AG09319 (cell line): Measurements from ENCODE around the gene R3HCC1L.

Source experiments
- DNase-seq: peaks from one replicate; pipeline ENCODE4 v3.0.0-alpha.2; 2010; ENCODE audit warnings: low read depth; ENCODE audit errors: extremely low read depth
- TF ChIP-seq, protein P1 (sequence below): IDR thresholded peaks from 2 replicates; pipeline ENCODE4 v1.5.1; 2011; ENCODE audit warnings: low read depth, mild to moderate bottlenecking, inconsistent platforms, low read length, moderate library complexity

Gene R3HCC1L

DNA sequence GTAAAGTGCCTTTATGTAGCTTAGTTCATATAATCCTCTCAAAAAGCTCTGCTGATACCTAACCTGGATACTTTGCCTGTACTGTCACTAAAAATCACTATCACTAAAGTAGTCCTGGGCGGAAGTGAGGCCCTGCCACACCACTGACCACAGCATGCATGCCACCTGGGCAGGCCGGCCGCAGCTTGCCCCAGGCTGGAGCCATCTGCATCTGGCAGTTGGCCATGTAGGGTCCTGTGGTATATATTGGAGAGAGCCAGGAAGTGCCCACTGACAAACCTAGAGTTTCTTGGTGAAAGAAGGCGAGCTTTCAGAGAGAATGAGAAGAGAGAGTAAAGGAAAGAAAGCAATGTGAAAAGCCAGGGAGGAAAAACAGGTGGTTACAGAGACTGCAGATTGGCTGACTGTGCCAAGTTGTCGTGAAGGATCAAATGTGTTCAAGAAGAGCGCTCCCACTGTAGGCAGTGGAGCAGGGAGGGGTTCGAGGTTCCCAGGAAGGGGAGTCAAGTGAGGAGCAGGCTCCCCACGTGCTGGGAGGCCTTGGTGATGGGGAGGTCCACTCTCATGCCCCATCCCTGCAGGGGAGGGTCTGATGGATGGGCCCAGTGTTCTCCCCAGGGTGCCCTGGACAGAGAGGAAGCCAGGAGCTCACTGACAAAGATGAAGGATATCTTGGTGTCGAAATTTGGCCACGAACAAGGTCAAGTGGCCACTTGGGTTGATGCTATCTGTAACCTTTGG is 119.9 kb downstream of the R3HCC1L start:
- TF ChIP-seq, protein P1, sequence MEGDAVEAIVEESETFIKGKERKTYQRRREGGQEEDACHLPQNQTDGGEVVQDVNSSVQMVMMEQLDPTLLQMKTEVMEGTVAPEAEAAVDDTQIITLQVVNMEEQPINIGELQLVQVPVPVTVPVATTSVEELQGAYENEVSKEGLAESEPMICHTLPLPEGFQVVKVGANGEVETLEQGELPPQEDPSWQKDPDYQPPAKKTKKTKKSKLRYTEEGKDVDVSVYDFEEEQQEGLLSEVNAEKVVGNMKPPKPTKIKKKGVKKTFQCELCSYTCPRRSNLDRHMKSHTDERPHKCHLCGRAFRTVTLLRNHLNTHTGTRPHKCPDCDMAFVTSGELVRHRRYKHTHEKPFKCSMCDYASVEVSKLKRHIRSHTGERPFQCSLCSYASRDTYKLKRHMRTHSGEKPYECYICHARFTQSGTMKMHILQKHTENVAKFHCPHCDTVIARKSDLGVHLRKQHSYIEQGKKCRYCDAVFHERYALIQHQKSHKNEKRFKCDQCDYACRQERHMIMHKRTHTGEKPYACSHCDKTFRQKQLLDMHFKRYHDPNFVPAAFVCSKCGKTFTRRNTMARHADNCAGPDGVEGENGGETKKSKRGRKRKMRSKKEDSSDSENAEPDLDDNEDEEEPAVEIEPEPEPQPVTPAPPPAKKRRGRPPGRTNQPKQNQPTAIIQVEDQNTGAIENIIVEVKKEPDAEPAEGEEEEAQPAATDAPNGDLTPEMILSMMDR: no peak
- DNase-seq: no peak

DNA sequence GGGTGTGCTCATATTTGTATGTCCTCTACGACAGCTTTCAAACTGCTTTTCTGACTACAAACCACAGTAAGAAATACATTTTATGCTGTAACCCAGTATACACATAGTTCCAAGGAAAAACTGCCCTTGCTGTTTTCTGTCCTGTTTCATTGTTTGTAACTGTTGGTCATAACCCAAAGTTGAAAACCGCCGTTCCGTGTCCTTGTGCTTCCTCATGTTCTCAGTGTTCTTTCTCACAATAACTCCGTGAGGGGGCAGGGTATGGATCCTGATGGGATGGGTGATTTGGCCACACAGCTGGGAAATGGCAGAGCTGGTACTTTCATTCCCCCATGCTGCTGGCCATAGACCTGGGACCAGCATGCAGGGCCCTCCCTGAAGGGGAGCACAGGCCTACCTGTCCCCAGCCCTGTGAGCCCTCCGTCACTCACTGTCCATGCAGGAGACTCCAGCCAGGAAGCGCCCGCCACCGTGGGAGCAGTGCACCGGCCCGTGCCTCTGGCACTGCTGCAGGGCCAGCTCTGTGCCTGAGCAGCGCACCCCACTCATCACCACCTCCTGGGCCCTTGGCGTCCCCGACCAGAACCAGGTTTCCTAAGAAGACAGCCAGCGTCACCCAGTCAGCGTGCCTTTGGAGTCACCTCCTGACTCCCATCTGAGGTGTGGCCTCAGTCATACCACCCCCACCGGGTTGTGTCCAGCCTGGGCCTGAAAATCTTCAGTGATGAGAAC is 120.9 kb downstream of the R3HCC1L start:
- DNase-seq: no peak
- TF ChIP-seq, protein P1: no peak

DNA sequence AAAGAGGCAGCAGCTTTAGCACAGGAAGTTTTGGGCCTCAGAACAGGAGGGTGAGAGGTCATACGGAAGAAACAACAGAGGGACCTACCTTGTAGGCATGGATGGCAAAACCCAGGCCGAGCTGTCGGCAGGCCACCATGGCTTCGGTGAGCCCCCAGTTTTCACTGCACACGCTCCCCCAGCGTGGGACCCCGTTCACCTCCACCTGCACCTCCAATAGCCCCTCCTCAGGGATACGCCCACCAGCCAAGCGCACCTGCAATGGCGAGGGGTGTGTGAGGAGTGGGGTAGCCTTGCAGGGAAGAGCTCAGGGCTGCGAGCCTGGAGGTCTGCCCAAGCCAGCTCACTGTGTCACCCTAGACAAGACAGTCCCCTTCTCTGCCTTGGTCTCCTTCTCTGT is 122.2 kb downstream of the R3HCC1L start:
- TF ChIP-seq, protein P1: no peak
- no peak for DNase-seq

DNA sequence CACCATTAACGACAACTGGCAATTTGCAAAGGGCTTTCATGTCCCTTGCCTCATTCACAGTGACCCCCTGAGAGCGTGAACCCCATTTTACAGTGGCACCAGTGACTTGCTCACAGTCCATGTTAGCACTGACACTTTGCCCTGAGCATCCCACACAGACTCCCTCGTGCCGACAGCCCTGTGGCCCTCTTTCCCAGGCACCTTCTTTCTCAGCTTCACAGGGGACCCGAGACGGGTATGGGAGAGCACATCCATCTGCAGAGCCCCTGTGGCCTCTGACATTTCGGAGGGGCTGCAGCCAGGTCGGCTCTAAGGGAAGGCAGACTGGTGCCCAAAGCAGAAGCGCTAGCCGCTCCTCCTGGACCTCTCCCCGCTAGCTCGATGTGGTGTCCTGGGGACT is 122.7 kb downstream of the R3HCC1L start:
- DNase-seq: no peak
- TF ChIP-seq, protein P1: no peak

DNA sequence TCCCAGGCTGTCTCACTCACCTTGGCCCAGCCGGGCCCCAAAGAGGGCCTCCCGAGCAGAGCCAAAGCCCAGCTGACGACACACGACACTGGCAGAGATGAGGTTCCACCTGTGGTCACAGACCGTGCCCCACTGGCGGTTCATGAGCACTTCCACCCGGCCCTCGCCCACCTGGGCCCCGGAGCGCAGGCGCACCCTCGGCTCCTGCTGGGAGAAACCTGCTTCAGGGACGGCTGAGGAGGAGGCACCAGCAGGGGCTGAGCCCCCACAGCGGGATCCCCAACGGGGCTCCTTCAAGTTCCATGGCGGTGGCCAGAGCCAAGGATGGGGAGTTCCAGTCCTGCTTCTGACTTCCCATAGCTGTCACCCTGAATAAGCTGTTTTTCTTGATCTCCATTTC is 123.5 kb downstream of the R3HCC1L start:
- DNase-seq: no peak
- TF ChIP-seq, protein P1: no peak

DNA sequence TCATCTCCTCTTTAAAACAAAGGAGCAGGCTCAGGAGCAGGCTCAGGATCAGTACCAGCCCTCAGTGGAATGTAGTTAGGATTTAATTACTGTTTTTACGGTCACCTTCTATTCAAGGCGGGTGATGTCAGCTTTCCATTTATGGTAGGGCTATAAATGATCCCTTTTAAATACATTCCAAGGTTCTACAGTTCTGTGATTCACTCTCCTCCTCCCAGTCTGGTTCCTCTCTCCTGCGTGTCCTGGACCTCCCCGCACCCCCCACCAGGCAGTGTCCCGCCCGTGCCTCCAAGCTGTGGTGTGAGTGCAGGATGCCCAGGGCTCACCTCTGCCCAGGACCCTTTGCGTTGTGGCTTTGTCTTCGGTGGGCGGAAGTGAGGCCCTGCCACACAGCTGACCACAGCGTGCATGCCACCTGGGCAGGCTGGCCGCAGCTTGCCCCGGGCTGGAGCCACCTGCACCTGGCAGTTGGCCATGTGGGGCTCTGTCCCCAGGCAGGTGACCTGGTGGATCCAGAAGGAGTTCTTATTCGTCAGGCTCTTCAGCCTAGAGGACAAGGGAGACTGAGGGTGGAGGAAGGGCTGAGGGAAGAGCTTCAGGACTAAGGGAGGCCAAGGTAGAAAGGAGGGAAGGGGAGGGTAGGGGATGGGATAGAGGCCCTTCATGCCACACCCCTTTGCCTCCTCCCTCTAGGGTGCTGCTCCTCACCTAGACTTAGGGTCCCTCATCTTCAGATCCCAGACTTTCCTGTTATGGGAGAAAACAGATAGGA is 124.4 kb downstream of the R3HCC1L start:
- TF ChIP-seq, protein P1: no peak
- no peak for DNase-seq
